DOHH2 (cell line): ENCODE measurements around the gene OR5K2.

Experiments used
- H3F3A ChIP-seq: fragments of 200-600 bp; sonication (generic), shearing (Covaris generic); 2 replicates; pipeline ENCODE4 v1.6.0; 2016; ENCODE audit warnings: antibody characterized with exemption, mild to moderate bottlenecking; ENCODE audit not compliant: control insufficient read depth, insufficient read depth
- H3K27ac ChIP-seq: fragments of 200-600 bp; sonication (generic); 2 replicates; pipeline ENCODE4 v1.5.1; 2014; ENCODE audit warnings: low read depth, mild to moderate bottlenecking, low read length, moderate library complexity
- H3K27me3 ChIP-seq: fragments of 200-600 bp; sonication (generic); 2 replicates; pipeline ENCODE4 v1.6.1; 2014; ENCODE audit warnings: mild to moderate bottlenecking, low read length, mixed read lengths; ENCODE audit not compliant: control insufficient read depth
- H3K36me3 ChIP-seq: fragments of 200-600 bp; sonication (generic); 2 replicates; pipeline ENCODE4 v1.6.1; 2014; ENCODE audit warnings: mild to moderate bottlenecking, low read length, moderate library complexity, mixed read lengths; ENCODE audit not compliant: control insufficient read depth
- H3K4me1 ChIP-seq: fragments of 200-600 bp; sonication (generic); 2 replicates; pipeline ENCODE4 v1.6.1; 2014; ENCODE audit warnings: mild to moderate bottlenecking, low read length, mixed read lengths; ENCODE audit not compliant: control insufficient read depth
- H3K4me2 ChIP-seq: fragments of 200-600 bp; sonication (generic); 2 replicates; pipeline ENCODE4 v1.6.0; 2014; ENCODE audit warnings: mild to moderate bottlenecking, low read length, moderate library complexity
- H3K4me3 ChIP-seq: fragments of 200-600 bp; sonication (generic); 2 replicates; pipeline ENCODE4 v1.5.1; 2014; ENCODE audit warnings: mild to moderate bottlenecking, low read length, mixed read lengths
- H3K79me2 ChIP-seq: fragments of 200-600 bp; sonication (generic); 2 replicates; pipeline ENCODE4 v1.6.1; 2014; ENCODE audit warnings: mild to moderate bottlenecking, low read length, mixed read lengths; ENCODE audit not compliant: control insufficient read depth
- H3K9me2 ChIP-seq: fragments of 200-600 bp; sonication (generic); replicated peaks from 2 replicates; pipeline ENCODE4 v1.6.1; 2014; ENCODE audit warnings: mild to moderate bottlenecking, low read length, mixed read lengths; ENCODE audit not compliant: control insufficient read depth
- H3K9me3 ChIP-seq: fragments of 200-600 bp; sonication (generic); 2 replicates; pipeline ENCODE4 v1.6.1; 2014; ENCODE audit warnings: antibody characterized with exemption, low read length, mixed read lengths; ENCODE audit not compliant: control insufficient read depth, insufficient read depth
- H4K20me1 ChIP-seq: fragments of 200-600 bp; sonication (generic); 2 replicates; pipeline ENCODE4 v1.6.0; 2014; ENCODE audit warnings: low read depth, mild to moderate bottlenecking, antibody characterized with exemption, low read length, moderate library complexity; ENCODE audit not compliant: control insufficient read depth, insufficient read depth
- CTCF ChIP-seq: fragments of 200-600 bp; sonication (generic); IDR thresholded peaks from one replicate; pipeline ENCODE4 v1.5.1; 2014; ENCODE audit warnings: antibody characterized with exemption, mild to moderate bottlenecking, low read depth, low read length; ENCODE audit not compliant: poor library complexity, severe bottlenecking
- EZH2phosphoT487 ChIP-seq: fragments of 200-600 bp; sonication (generic); IDR thresholded peaks from 2 replicates; pipeline ENCODE4 v1.6.1; 2017; ENCODE audit warnings: borderline replicate concordance, mild to moderate bottlenecking, antibody characterized with exemption, low read length, moderate library complexity, mixed read lengths

The OR5K2 gene

GRCh38 chr3:98500019-98500418, 2.5 kb downstream of the OR5K2 start:
- Histone ChIP-seq H3F3A (no peaks in the 10 kb centered on the region), H3K4me1 (no peaks in the 10 kb centered on the region), H3K27ac (no peak overlapping the region), H3K9me2 (no peaks in the 10 kb centered on the region), H3K4me3 (no peak overlapping the region), H4K20me1 (no peaks in the 10 kb centered on the region), H3K9me3 (no peaks in the 10 kb centered on the region), H3K79me2 (no peaks in the 10 kb centered on the region), H3K27me3 (no peaks in the 10 kb centered on the region), H3K4me2 (no peak overlapping the region), H3K36me3 (no peaks in the 10 kb centered on the region)
- TF ChIP-seq CTCF (no peak), EZH2phosphoT487 (no peak)

- Histone ChIP-seq H4K20me1 (no peaks in the 10 kb centered on the region), H3F3A (no peaks in the 10 kb centered on the region), H3K79me2 (no peaks in the 10 kb centered on the region), H3K4me2 (no peak overlapping the region), H3K36me3 (no peaks in the 10 kb centered on the region), H3K27ac (no peak overlapping the region), H3K9me3 (no peaks in the 10 kb centered on the region), H3K9me2 (no peaks in the 10 kb centered on the region), H3K4me3 (no peak overlapping the region), H3K4me1 (no peaks in the 10 kb centered on the region), H3K27me3 (no peaks in the 10 kb centered on the region)
- TF ChIP-seq CTCF = no peak
- no peak for TF ChIP-seq EZH2phosphoT487
These were observed 3.8 kb downstream of the OR5K2 start for GRCh38 chr3:98501270-98501669.

- H3K27me3 ChIP-seq = no peaks in the 10 kb centered on the region
These were observed 4.5 kb downstream of the OR5K2 start for GRCh38 chr3:98501863-98502576.

More at GRCh38 chr3:98501863-98502576, 4.5 kb downstream of the OR5K2 start:
- H3F3A ChIP-seq = no peaks in the 10 kb centered on the region
- H3K79me2 ChIP-seq = no peaks in the 10 kb centered on the region
- no peak overlapping the region for H3K27ac ChIP-seq
- H3K4me3 ChIP-seq = no peak overlapping the region
- H3K9me3 ChIP-seq = no peaks in the 10 kb centered on the region
- no peaks in the 10 kb centered on the region for H3K4me1 ChIP-seq
- no peaks in the 10 kb centered on the region for H4K20me1 ChIP-seq
- H3K9me2 ChIP-seq = no peaks in the 10 kb centered on the region
- H3K4me2 ChIP-seq = no peak overlapping the region
- no peaks in the 10 kb centered on the region for H3K36me3 ChIP-seq
- TF ChIP-seq EZH2phosphoT487 (no peak), CTCF (no peak)
